H1 (cell line): ENCODE data around the gene UBL4A. TPM values are rescaled to one million over a fixed set of nuclear protein-coding genes. Genes with fewer than 3 reads are reported as not detected.

Source experiments
- BRCA1 ChIP-seq: IDR thresholded peaks from 2 replicates; pipeline ENCODE4 v1.6.1; 2012; ENCODE audit warnings: low read depth, low read length, improper control_type of control experiment
- CTBP2 ChIP-seq: IDR thresholded peaks from 2 replicates; pipeline ENCODE4 v1.7.0; 2011; ENCODE audit warnings: borderline replicate concordance, mild to moderate bottlenecking, moderate library complexity, mixed read lengths, low read length; ENCODE audit not compliant: insufficient read depth, insufficient read length
- JUND ChIP-seq: IDR thresholded peaks from 2 replicates; pipeline ENCODE4 v1.6.1; 2011; ENCODE audit warnings: mild to moderate bottlenecking, improper control_type of control experiment, low read length
- MAFK ChIP-seq: IDR thresholded peaks from 2 replicates; pipeline ENCODE4 v1.6.1; 2012; ENCODE audit warnings: low read depth, mild to moderate bottlenecking, improper control_type of control experiment, low read length
- SP2 ChIP-seq: IDR thresholded peaks from 2 replicates; pipeline ENCODE4 v1.6.1; 2012; ENCODE audit warnings: mild to moderate bottlenecking, low read length, inconsistent platforms
- polyA plus RNA-seq, 7 experiments: library from polyadenylated mRNA; depleted of rRNA in 3 of 7; stranded (reverse) in 5 of 7; unstranded in 2 of 7; fragments of >200 nt in 5 of 7; fragments of 200-250 nt in 2 of 7; gene quantifications; 1 replicate in 5 of 7; 2 replicates in 1 of 7; 4 replicates in 1 of 7; pipeline versions ENCODE4 v1.2.1 to v1.2.3, GENCODE V29; 2011 to 2013; ENCODE audit warnings: missing spikeins in 2 of 7, mixed read lengths in 2 of 7
- total RNA-seq: library from RNA; stranded (reverse); fragmentation: NEBNext Ultra II Directional; extraction: Animal tissue kit (Norgen Biotek cat#: 25700); gene quantifications from 2 replicates; pipeline ENCODE4 v1.2.1, GENCODE V29; 2021

Gene UBL4A
- total and polyA plus RNA-seq, 2 of the 8 experiments (the other 6 are each of a cell fraction or from before 2014, with no cell fraction given), result 23.1 to 31.7 TPM

- TF ChIP-seq SP2 (no peak), BRCA1 (no peak), MAFK (no peak), CTBP2 (no peak), JUND (no peak)
Observed at GRCh38 chrX:154526901-154527675, 40.7 kb upstream of the UBL4A start (continued).
